Thoracic aorta (tissue), 2 donors: ENCODE data around the gene PSMB2. TPM values are rescaled to one million over a fixed set of nuclear protein-coding genes. Genes with fewer than 3 reads are reported as not detected.
A peak's percentile ranks its signal among the peaks of the same experiment; 100 is the strongest.

Experiments
- ATAC-seq: fragments of 150-250 bp; one replicate; pipeline ENCODE4 v1.8.0; 2017; ENCODE audit warnings: low read depth; ENCODE audit not compliant: insufficient number of reproducible peaks, low FRiP score
- DNase-seq: peaks from one replicate; pipeline ENCODE4 v3.0.0-alpha.2; 2020; ENCODE audit warnings: low spot score
- H3K27ac ChIP-seq, 2 donors: fragments of 200-600 bp; sonication (generic); 1 replicate in 1 of 2; 2 replicates in 1 of 2; pipeline ENCODE4 v1.5.1; 2016; ENCODE audit warnings: mild to moderate bottlenecking in 2 of 2, moderate library complexity in 2 of 2
- H3K27me3 ChIP-seq: fragments of 200-600 bp; sonication (generic); replicated peaks from 2 replicates; pipeline ENCODE4 v1.6.0; 2016; ENCODE audit warnings: mild to moderate bottlenecking; ENCODE audit not compliant: insufficient read depth
- H3K36me3 ChIP-seq: fragments of 200-600 bp; sonication (generic); one replicate; pipeline ENCODE4 v1.5.1; 2016
- H3K4me1 ChIP-seq, 2 donors: fragments of 200-600 bp; sonication (generic); 1 replicate in 1 of 2; 2 replicates in 1 of 2; pipeline versions ENCODE4 v1.5.1 to v1.6.0; 2016; ENCODE audit warnings: low read depth in 2 of 2, mild to moderate bottlenecking in 1 of 2; ENCODE audit not compliant: control insufficient read depth in 1 of 2
- H3K4me3 ChIP-seq: fragments of 200-600 bp; sonication (generic); 2 replicates; pipeline ENCODE4 v1.5.1; 2016; ENCODE audit warnings: mild to moderate bottlenecking
- H3K9me3 ChIP-seq: fragments of 200-600 bp; sonication (generic); 2 replicates; pipeline ENCODE4 v1.5.1; 2016
- CTCF ChIP-seq: fragments of 200-600 bp; sonication (generic); IDR thresholded peaks from one replicate; pipeline ENCODE4 v1.5.1; 2019; ENCODE audit warnings: antibody characterized with exemption
- total RNA-seq, 2 donors: library from RNA; depleted of rRNA; stranded (reverse); fragments of >200 nt; gene quantifications; one replicate each; pipeline versions ENCODE4 v1.1.0 to v1.2.3, GENCODE V29; 2016

PSMB2 gene
- total RNA-seq, 2 donors from 2014 or later, result 32.4 to 39.6 TPM

- no peak for DNase-seq
- no peak overlapping the region for H3K27ac ChIP-seq
- peaks cover 3 to 21% of the 10 kb centered on the region in 2 donors for H3K4me1 ChIP-seq
- no peak for ATAC-seq
- no peaks in the 10 kb centered on the region for H3K9me3 ChIP-seq
- no peak for TF ChIP-seq CTCF
- no peaks in the 10 kb centered on the region for H3K36me3 ChIP-seq
- no peak overlapping the region for H3K4me3 ChIP-seq
- peaks cover 5% of the 10 kb centered on the region for H3K27me3 ChIP-seq
Measured at GRCh38 chr1:35572296-35572695, 69.0 kb downstream of the PSMB2 start.

GRCh38 chr1:35571263-35571662 is 70.1 kb downstream of the PSMB2 start:
- Histone ChIP-seq H3K9me3 (no peaks in the 10 kb centered on the region), H3K36me3 (no peaks in the 10 kb centered on the region), H3K4me3 (no peak overlapping the region), H3K4me1 (peaks cover 3 to 14% of the 10 kb centered on the region in 2 donors), H3K27ac (no peak overlapping the region), H3K27me3 (no peaks in the 10 kb centered on the region)
- no peak for TF ChIP-seq CTCF
- ATAC-seq (no peak), DNase-seq (no peak)

GRCh38 chr1:35570589-35571137 is 70.7 kb downstream of the PSMB2 start:
- H3K27me3 ChIP-seq, result no peaks in the 10 kb centered on the region
- DNase-seq, result no peak

GRCh38 chr1:35569936-35570335 is 71.4 kb downstream of the PSMB2 start:
- no peak for TF ChIP-seq CTCF
- H3K4me3 ChIP-seq, result no peak overlapping the region
- peaks cover 3% of the 10 kb centered on the region for H3K36me3 ChIP-seq
- H3K27me3 ChIP-seq, result no peaks in the 10 kb centered on the region
- no peak overlapping the region for H3K27ac ChIP-seq
- H3K4me1 ChIP-seq, result peaks cover 3 to 14% of the 10 kb centered on the region in 2 donors
- DNase-seq (no peak), ATAC-seq (no peak)
- no peaks in the 10 kb centered on the region for H3K9me3 ChIP-seq

More at GRCh38 chr1:35570589-35571137, 70.7 kb downstream of the PSMB2 start:
- peaks cover 3% of the 10 kb centered on the region for H3K36me3 ChIP-seq
- H3K27ac ChIP-seq, result no peak overlapping the region
- no peak for ATAC-seq
- H3K4me1 ChIP-seq, result peaks cover 3 to 14% of the 10 kb centered on the region in 2 donors
- no peak overlapping the region for H3K4me3 ChIP-seq
- TF ChIP-seq CTCF, result no peak
- no peaks in the 10 kb centered on the region for H3K9me3 ChIP-seq

- no peaks in the 10 kb centered on the region for H3K27me3 ChIP-seq
- DNase-seq (no peak), ATAC-seq (no peak)
- peaks cover 3 to 14% of the 10 kb centered on the region in 2 donors for H3K4me1 ChIP-seq
- no peak overlapping the region for H3K4me3 ChIP-seq
- no peaks in the 10 kb centered on the region for H3K9me3 ChIP-seq
- H3K36me3 ChIP-seq, result peaks cover 3% of the 10 kb centered on the region
- TF ChIP-seq CTCF, result peak; percentile 71
- no peak overlapping the region for H3K27ac ChIP-seq
Measured at GRCh38 chr1:35568975-35569395, 72.3 kb downstream of the PSMB2 start.
